Gastrocnemius medialis (tissue), 4 donors: ENCODE measurements around the gene PTK7. TPM values are rescaled to one million over a fixed set of nuclear protein-coding genes. Genes with fewer than 3 reads are reported as not detected.

ENCODE experiments used
- ATAC-seq, 2 donors: fragments of 150-250 bp; one replicate each; pipeline ENCODE4 v1.9.1; 2016
- DNase-seq, 2 donors: peaks; one replicate each; pipeline ENCODE4 v3.0.0-alpha.2; 2019
- H3K27ac ChIP-seq, 4 donors: fragments of 200-600 bp; sonication (generic); 1 replicate in 1 of 4; 2 replicates in 3 of 4; pipeline ENCODE4 v1.5.1; 2016 to 2018; ENCODE audit warnings: mild to moderate bottlenecking in 2 of 4, moderate library complexity in 1 of 4
- H3K27me3 ChIP-seq, 3 donors: fragments of 200-600 bp; sonication (generic) in 2 of 3; 1 replicate in 1 of 3; 2 replicates in 2 of 3; pipeline versions ENCODE4 v1.5.1 to v1.6.0; 2016 to 2019; ENCODE audit warnings: mild to moderate bottlenecking in 1 of 3, moderate library complexity in 1 of 3
- H3K36me3 ChIP-seq, 2 donors: fragments of 200-600 bp; sonication (generic) in 1 of 2; one replicate each; pipeline ENCODE4 v1.5.1; 2017 to 2018
- H3K4me1 ChIP-seq, 2 donors: fragments of 200-600 bp; sonication (generic) in 1 of 2; one replicate each; pipeline ENCODE4 v1.5.1; 2016 to 2017; ENCODE audit warnings: mild to moderate bottlenecking in 2 of 2
- H3K4me3 ChIP-seq, 4 donors: fragments of 200-600 bp; sonication (generic) in 3 of 4; 1 replicate in 1 of 4; 2 replicates in 3 of 4; pipeline ENCODE4 v1.5.1; 2016 to 2019; ENCODE audit warnings: mild to moderate bottlenecking in 2 of 4
- H3K9me3 ChIP-seq, 3 donors: fragments of 200-600 bp; sonication (generic) in 2 of 3; 1 replicate in 1 of 3; 2 replicates in 2 of 3; pipeline ENCODE4 v1.5.1; 2016 to 2019
- POLR2A ChIP-seq, 2 donors: fragments of 450-650 bp; IDR thresholded peaks; one replicate each; pipeline ENCODE4 v1.6.1; 2017; ENCODE audit warnings: antibody characterized with exemption in 2 of 2, mild to moderate bottlenecking in 2 of 2, moderate library complexity in 2 of 2
- in situ Hi-C, 4 donors: fragments of 200-750 bp; cut with MboI; loops; one replicate each; pipeline versions ENCODE4 v1.15.0 to v1.8.0; 2017; ENCODE audit warnings: low sequenced_read_pairs in 4 of 4
- intact Hi-C: fragments of 100-400 bp; cut with DNase I; formaldehyde crosslinking; loops from one replicate; pipeline ENCODE4 v1.15.1; 2023; ENCODE audit warnings: low total_unique reads
- total RNA-seq, 4 donors: library from RNA; depleted of rRNA; stranded (reverse); fragments of >200 nt; gene quantifications; one replicate each; pipeline versions ENCODE4 v1.1.0 to v1.2.3, GENCODE V29; 2016
- TF ChIP-seq, protein P1 (sequence below), 5 experiments: fragments of 450-650 bp in 3 of 5; fragments of 200-600 bp in 2 of 5; sonication (generic) in 2 of 5; IDR thresholded peaks in 4 of 5; conservative IDR thresholded peaks in 1 of 5; 1 replicate in 4 of 5; 2 replicates in 1 of 5; pipeline ENCODE4 v1.5.1; 2016 to 2019; ENCODE audit warnings: antibody characterized with exemption in 5 of 5, mild to moderate bottlenecking in 3 of 5, moderate library complexity in 3 of 5

Gene PTK7
- total RNA-seq, 4 donors from 2014 or later, result 0.15 to 0.64 (median 0.24) TPM

DNA sequence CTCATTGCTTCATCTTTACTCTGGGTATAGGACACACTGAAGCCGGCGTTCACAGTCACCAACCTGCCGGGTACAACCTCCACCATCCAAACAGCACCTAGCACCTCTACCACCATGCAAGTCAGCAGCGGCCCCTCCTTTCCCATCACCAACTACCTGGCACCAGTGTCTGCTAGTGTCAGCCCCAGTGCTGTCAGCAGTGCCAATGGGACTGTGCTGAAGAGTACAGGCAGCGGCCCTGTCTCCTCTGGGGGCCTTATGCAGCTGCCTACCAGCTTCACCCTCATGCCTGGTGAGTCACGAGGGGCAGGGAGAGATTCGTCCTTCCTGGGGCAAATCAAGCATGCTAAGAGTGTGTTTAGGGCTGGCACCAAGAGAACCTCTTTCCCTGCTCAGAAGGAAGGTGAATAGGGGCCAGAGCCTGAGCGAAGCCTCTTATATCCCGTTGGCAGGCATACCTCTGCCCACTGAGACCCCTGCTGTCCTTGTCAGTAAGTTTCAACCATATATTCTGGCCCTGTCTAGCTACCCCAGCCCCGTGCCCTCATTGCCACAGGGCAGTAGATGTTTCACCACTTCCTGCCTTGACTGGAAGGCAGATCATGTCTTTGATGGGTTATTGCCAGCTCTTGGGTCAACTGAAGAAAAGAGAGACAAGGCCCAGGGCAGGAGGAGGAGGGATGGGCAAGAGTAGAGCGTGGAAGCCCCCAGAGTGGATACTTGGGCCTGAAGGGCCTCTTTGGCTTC is 99.7 kb downstream of the PTK7 start:
- in situ Hi-C loops, result no loop called here
- no peak for DNase-seq
- Histone ChIP-seq H3K27me3 (no peaks in the 10 kb centered on the region), H3K36me3 (peaks cover 0 to 43% of the 10 kb centered on the region in 2 donors), H3K9me3 (no peaks in the 10 kb centered on the region), H3K4me3 (no peak overlapping the region), H3K27ac (peak overlapping the region; percentile 89 to 98 (median 92)), H3K4me1 (peaks cover 30 to 34% of the 10 kb centered on the region in 2 donors)
- TF ChIP-seq, protein P1, sequence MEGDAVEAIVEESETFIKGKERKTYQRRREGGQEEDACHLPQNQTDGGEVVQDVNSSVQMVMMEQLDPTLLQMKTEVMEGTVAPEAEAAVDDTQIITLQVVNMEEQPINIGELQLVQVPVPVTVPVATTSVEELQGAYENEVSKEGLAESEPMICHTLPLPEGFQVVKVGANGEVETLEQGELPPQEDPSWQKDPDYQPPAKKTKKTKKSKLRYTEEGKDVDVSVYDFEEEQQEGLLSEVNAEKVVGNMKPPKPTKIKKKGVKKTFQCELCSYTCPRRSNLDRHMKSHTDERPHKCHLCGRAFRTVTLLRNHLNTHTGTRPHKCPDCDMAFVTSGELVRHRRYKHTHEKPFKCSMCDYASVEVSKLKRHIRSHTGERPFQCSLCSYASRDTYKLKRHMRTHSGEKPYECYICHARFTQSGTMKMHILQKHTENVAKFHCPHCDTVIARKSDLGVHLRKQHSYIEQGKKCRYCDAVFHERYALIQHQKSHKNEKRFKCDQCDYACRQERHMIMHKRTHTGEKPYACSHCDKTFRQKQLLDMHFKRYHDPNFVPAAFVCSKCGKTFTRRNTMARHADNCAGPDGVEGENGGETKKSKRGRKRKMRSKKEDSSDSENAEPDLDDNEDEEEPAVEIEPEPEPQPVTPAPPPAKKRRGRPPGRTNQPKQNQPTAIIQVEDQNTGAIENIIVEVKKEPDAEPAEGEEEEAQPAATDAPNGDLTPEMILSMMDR (IDR thresholded peaks at IDR 0.05 in 4 of 5, conservative IDR thresholded peaks at IDR 0.05 in 1 of 5), result no peak
- no peak for TF ChIP-seq POLR2A (IDR thresholded peaks at IDR 0.05)
- intact Hi-C loops, result loop anchor here (10.0 kb wide), 1 partner anchor 1441 kb away; the partner anchor contains the start of gene TFEB
- ATAC-seq, result no peak

DNA sequence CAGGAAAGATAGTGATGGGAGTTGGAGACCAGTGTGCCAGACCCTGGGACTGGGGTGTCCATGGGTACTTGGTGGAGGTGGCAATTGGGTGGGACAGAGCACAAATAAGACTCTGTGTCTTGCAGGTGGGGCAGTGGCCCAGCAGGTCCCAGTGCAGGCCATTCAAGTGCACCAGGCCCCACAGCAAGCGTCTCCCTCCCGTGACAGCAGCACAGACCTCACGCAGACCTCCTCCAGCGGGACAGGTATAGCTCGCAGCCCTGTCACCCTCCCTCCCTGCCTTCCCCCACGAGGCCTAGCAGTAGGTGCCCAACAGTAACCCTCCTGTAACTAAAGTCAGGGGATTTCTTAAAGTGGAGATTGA is 100.3 kb downstream of the PTK7 start:
- Histone ChIP-seq H3K9me3 (no peaks in the 10 kb centered on the region), H3K27me3 (no peaks in the 10 kb centered on the region), H3K4me3 (no peak overlapping the region), H3K36me3 (peaks cover 0 to 43% of the 10 kb centered on the region in 2 donors), H3K4me1 (peaks cover 34 to 38% of the 10 kb centered on the region in 2 donors), H3K27ac (peak overlapping the region; percentile 89 to 98 (median 92))
- TF ChIP-seq, protein P1 (IDR thresholded peaks at IDR 0.05 in 4 of 5, conservative IDR thresholded peaks at IDR 0.05 in 1 of 5), result no peak
- no peak for TF ChIP-seq POLR2A (IDR thresholded peaks at IDR 0.05)
- intact Hi-C loops, result loop anchor here (10.0 kb wide), 1 partner anchor 1442 kb away; the partner anchor contains the start of gene TFEB
- ATAC-seq, result no peak
- no peak for DNase-seq
- in situ Hi-C loops, result no loop called here

DNA sequence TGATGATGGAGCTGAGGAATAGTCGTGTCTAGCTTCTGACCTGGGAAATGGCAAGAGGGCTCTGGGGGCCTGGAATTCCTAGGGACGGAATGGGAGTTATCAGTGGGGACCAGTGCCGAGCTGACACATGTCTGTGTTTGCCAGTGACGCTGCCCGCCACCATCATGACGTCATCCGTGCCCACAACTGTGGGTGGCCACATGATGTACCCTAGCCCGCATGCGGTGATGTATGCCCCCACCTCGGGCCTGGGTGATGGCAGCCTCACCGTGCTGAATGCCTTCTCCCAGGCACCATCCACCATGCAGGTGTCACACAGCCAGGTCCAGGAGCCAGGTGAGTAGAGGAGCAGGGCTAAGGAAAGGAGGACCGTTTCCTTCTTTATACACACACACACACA is 102.0 kb downstream of the PTK7 start:
- peaks cover 0 to 43% of the 10 kb centered on the region in 2 donors for H3K36me3 ChIP-seq
- H3K27me3 ChIP-seq, result no peaks in the 10 kb centered on the region
- H3K4me3 ChIP-seq, result no peak overlapping the region
- H3K4me1 ChIP-seq, result peaks cover 37 to 40% of the 10 kb centered on the region in 2 donors
- in situ Hi-C loops (no loop called here), intact Hi-C loops (loop anchor here (10.0 kb wide), 1 partner anchor 1443 kb away; the partner anchor contains the start of gene TFEB)
- H3K27ac ChIP-seq, result no peak overlapping the region
- ATAC-seq, result no peak
- TF ChIP-seq, protein P1 (IDR thresholded peaks at IDR 0.05 in 4 of 5, conservative IDR thresholded peaks at IDR 0.05 in 1 of 5), result no peak
- TF ChIP-seq POLR2A (IDR thresholded peaks at IDR 0.05), result no peak
- no peaks in the 10 kb centered on the region for H3K9me3 ChIP-seq
- no peak for DNase-seq

DNA sequence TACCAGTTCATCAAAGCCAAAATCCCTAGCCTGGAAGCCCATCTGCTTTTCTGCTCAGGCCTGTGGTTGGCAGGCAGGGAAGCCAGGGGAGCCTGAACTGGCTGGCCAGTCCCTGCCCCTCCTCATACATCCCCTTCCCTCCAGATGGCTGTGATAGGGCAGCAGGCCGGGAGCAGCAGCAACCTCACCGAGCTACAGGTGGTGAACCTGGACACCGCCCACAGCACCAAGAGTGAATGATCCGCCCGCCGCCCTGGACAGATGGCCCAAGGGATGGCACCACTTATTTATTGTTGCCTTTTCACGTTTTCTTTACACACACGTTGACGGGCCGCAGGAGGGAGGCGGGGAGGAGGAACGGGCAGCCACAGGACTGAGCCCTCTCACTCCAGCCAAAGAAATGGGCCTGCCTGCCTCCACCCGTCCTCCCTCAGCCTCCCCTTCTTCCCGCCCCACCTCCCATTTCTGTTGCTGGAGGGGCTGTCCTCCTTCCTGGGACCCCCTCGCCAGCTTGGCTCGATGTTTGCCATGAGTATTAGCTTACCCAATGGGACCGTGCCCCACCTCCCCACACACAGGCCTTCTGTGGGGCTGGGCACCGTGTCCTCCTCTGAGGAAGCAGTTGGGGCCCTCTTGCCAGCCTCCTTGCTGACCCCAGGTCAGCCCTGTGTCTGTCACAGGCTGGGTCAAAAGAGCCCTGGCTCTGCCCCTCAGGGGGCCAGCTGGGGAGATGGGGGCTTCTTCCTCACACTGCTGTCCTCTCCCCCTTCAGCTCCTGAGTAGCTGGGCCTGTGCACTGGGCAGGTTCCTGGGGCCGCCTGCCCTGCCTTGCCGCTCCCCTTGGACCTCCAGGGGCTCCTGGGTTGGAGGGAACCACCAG is 103.1 kb downstream of the PTK7 start:
- no peak for ATAC-seq
- Histone ChIP-seq H3K27ac (no peak overlapping the region), H3K4me1 (peaks cover 30 to 37% of the 10 kb centered on the region in 2 donors), H3K36me3 (peaks cover 0 to 43% of the 10 kb centered on the region in 2 donors), H3K9me3 (no peaks in the 10 kb centered on the region), H3K27me3 (no peaks in the 10 kb centered on the region), H3K4me3 (no peak overlapping the region)
- intact Hi-C loops (loop anchor here (10.0 kb wide), 1 partner anchor 1444 kb away; the partner anchor contains the start of gene TFEB), in situ Hi-C loops (no loop called here)
- DNase-seq, result no peak
- TF ChIP-seq, protein P1 (IDR thresholded peaks at IDR 0.05 in 4 of 5, conservative IDR thresholded peaks at IDR 0.05 in 1 of 5), result no peak
- no peak for TF ChIP-seq POLR2A (IDR thresholded peaks at IDR 0.05)
